ENCODE measurements around the gene FBXL2.

DNA sequence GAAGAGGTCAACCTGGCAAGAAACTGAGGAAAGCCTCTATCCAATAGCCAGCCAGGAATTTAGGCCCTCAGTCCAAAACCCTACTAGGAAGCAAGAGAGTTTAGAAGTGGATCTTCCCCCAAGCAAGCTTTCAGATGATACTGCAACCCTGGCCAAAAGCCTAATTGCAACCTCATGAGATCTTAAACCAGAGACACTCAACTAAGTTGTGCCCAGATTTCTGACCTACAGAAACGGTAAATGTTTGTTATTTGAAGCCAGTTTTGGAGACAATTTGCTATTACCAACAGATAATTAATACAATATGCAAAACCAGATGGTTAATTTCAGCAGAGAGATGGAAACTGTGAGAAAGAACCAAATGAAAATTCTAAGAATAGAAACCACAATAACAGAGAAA lies 37.0 kb upstream of the FBXL2 start:
- TF ChIP-seq RAD21 (IDR thresholded peaks at IDR 0.05; ENCODE audit: low read depth) (no peak), EP300 (IDR thresholded peaks at IDR 0.05; ENCODE audit: borderline replicate concordance) (no peak), TCF12 (IDR thresholded peaks at IDR 0.05; ENCODE audit: low read depth) (no peak), EGR1 (IDR thresholded peaks at IDR 0.05) (no peak), TAF1 (IDR thresholded peaks at IDR 0.05; ENCODE audit: low read depth) (no peak), FOXM1 (IDR thresholded peaks at IDR 0.05; ENCODE audit: borderline replicate concordance, low read depth) (no peak), CEBPB (IDR thresholded peaks at IDR 0.05) (no peak), YY1 (IDR thresholded peaks at IDR 0.05; ENCODE audit: low read depth) (no peak)
- TF ChIP-seq, protein P1, sequence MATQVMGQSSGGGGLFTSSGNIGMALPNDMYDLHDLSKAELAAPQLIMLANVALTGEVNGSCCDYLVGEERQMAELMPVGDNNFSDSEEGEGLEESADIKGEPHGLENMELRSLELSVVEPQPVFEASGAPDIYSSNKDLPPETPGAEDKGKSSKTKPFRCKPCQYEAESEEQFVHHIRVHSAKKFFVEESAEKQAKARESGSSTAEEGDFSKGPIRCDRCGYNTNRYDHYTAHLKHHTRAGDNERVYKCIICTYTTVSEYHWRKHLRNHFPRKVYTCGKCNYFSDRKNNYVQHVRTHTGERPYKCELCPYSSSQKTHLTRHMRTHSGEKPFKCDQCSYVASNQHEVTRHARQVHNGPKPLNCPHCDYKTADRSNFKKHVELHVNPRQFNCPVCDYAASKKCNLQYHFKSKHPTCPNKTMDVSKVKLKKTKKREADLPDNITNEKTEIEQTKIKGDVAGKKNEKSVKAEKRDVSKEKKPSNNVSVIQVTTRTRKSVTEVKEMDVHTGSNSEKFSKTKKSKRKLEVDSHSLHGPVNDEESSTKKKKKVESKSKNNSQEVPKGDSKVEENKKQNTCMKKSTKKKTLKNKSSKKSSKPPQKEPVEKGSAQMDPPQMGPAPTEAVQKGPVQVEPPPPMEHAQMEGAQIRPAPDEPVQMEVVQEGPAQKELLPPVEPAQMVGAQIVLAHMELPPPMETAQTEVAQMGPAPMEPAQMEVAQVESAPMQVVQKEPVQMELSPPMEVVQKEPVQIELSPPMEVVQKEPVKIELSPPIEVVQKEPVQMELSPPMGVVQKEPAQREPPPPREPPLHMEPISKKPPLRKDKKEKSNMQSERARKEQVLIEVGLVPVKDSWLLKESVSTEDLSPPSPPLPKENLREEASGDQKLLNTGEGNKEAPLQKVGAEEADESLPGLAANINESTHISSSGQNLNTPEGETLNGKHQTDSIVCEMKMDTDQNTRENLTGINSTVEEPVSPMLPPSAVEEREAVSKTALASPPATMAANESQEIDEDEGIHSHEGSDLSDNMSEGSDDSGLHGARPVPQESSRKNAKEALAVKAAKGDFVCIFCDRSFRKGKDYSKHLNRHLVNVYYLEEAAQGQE (IDR thresholded peaks at IDR 0.05; ENCODE audit: low read depth), result no peak
- TF ChIP-seq, protein P2, sequence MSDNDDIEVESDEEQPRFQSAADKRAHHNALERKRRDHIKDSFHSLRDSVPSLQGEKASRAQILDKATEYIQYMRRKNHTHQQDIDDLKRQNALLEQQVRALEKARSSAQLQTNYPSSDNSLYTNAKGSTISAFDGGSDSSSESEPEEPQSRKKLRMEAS (IDR thresholded peaks at IDR 0.05), result no peak
